A549 treated with DMSO at 1 μM for 4 hours (cell line): ENCODE results near the gene UGT1A6. TPM values are rescaled to one million over a fixed set of nuclear protein-coding genes. Genes with fewer than 3 reads are reported as not detected.

Source experiments
- total RNA-seq: library from RNA; stranded (reverse); fragments of 200-300 nt; extraction: Qiagen RNA extraction; gene quantifications from 5 replicates; pipeline ENCODE4 v1.2.3, GENCODE V29; 2022; ENCODE audit warnings: low read depth

Gene UGT1A6
- total RNA-seq: 1.1 to 1.3 TPM (median 1.3 TPM) in 5 replicates

GRCh38 chr2:233692648-233693047, at the start of gene UGT1A6:
UGT1A6 (plus strand) TSS chr2:233692890; CDS start chr2:233693005, 115 bp downstream.

GRCh38 chr2:233671290-233672161, 21.2 kb upstream of the UGT1A6 start, which contains the start of gene UGT1A9:
UGT1A9 (plus strand) TSS chr2:233671898; CDS start chr2:233671935, 37 bp downstream.

GRCh38 chr2:233681521-233682099, 11.1 kb upstream of the UGT1A6 start, which contains the start of gene UGT1A7:
UGT1A7 (plus strand) TSS chr2:233681901; CDS start chr2:233681938, 37 bp downstream.

GRCh38 chr2:233712611-233713261, 20.0 kb downstream of the UGT1A6 start, which contains the start of gene UGT1A5:
UGT1A5 (plus strand) TSS chr2:233712907; CDS start chr2:233712992, 85 bp downstream.

GRCh38 chr2:233718552-233718951, 25.9 kb downstream of the UGT1A6 start, which contains the start of gene UGT1A4:
UGT1A4 (plus strand) TSS chr2:233718736; CDS start chr2:233718821, 85 bp downstream.

GRCh38 chr2:233728723-233729301, 36.1 kb downstream of the UGT1A6 start, which contains the start of gene UGT1A3:
UGT1A3 (plus strand) TSS chr2:233729042; CDS start chr2:233729127, 85 bp downstream.

GRCh38 chr2:233760043-233760442, 67.4 kb downstream of the UGT1A6 start, which contains the start of gene UGT1A1:
UGT1A1 (plus strand) TSS chr2:233760270; CDS start chr2:233760288, 18 bp downstream.

GRCh38 chr2:233778030-233778429, 85.3 kb downstream of the UGT1A6 start, which contains the start of gene MROH2A:
MROH2A (plus strand) TSS chr2:233778330; CDS start chr2:233779359, 1,029 bp downstream.

Other genes with a start within 250 kb of the UGT1A6 start
- 18.7 to 27.9 TPM (median 24.8 TPM) in 5 replicates for gene USP40, start 126.1 kb upstream of the UGT1A6 start, total RNA-seq
- 0.08 to 0.26 TPM in 2 of 5 replicates, not detected in the others for gene UGT1A8, start 75.3 kb upstream of the UGT1A6 start, total RNA-seq
- 0.05 to 0.26 TPM (median 0.10 TPM) in 3 of 5 replicates, not detected in the others for gene UGT1A10, start 56.4 kb upstream of the UGT1A6 start, total RNA-seq
- 3.7 to 6.5 TPM (median 4.9 TPM) in 5 replicates for gene UGT1A9, start 21.0 kb upstream of the UGT1A6 start, total RNA-seq
- 3.6 to 6.6 TPM (median 4.5 TPM) in 5 replicates for gene UGT1A7, start 11.0 kb upstream of the UGT1A6 start, total RNA-seq
- gene UGT1A5, start 20.0 kb downstream of the UGT1A6 start, total RNA-seq: 0.04 TPM in 1 of 5 replicates, not detected in the others
- 0.07 TPM in 1 of 5 replicates, not detected in the others for gene UGT1A4, start 25.8 kb downstream of the UGT1A6 start, total RNA-seq
- 0.06 to 0.16 TPM (median 0.13 TPM) in 4 of 5 replicates, not detected in the other for gene UGT1A3, start 36.2 kb downstream of the UGT1A6 start, total RNA-seq
- 0.68 to 0.96 TPM (median 0.88 TPM) in 5 replicates for gene UGT1A1, start 67.4 kb downstream of the UGT1A6 start, total RNA-seq
- gene MROH2A, start 85.4 kb downstream of the UGT1A6 start, total RNA-seq: 0.14 to 0.32 TPM (median 0.20 TPM) in 5 replicates
- 86.1 to 88.2 TPM (median 87.1 TPM) in 5 replicates for gene HJURP, start 161.6 kb downstream of the UGT1A6 start, total RNA-seq
- 0.08 to 0.37 TPM (median 0.23 TPM) in 4 of 5 replicates, not detected in the other for gene TRPM8, start 224.5 kb downstream of the UGT1A6 start, total RNA-seq